Stimulated activated CD4-positive, alpha-beta T cell treated with anti-CD3 and anti-CD28 coated beads, TNF-alpha, amount 100 ng/mL, for 4 hours (primary cell): ENCODE measurements around the gene SRCIN1.
"Not testable (repeated sequence)": the region's sequence is repeated elsewhere in the genome, so short reads cannot be mapped to it uniquely, and the experiment has no call there.

Experiments used
- DNase-seq, 3 experiments: peaks; one replicate each; pipeline ENCODE4 v3.0.0-alpha.2; 2020; ENCODE audit warnings: low read depth in 3 of 3

SRCIN1 gene

DNA sequence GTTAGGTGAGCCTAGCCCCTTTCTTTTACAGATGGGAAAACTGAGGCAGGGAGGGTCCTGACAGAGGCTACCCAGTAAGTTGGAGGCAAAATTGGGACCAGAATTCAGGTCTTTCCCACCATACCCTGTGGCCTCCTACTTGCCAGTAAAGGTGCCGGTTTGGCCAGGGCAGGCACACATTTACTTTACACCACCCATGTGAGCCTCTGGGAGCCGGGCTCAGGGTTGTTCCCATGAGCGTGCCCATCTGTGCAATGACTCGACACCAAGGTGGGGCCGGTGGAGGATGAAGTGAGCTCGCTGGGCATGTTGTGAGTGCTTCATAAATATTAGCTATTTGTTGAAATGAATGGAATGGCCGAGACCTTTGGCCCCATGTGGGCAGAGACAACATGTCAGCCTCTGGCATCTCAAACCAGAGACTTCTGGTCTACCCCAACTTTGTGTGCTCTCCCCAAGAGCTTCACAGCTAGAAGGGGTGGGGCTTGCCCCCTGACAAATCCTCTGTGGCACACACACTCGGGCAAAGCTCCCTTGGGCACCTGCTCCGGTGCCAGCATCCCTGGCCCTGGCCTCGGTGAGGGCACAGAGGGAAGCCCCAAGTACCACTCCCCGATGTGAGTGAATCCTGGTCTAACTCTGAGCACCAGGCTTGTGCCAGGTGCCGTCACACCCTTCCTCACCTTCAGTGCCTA, 60.1 kb downstream of the SRCIN1 start:
- DNase-seq: no peak

GRCh38 chr17:38544839-38545209, 60.9 kb downstream of the SRCIN1 start:
- DNase-seq: no peak

GRCh38 chr17:38544175-38544838, 61.4 kb downstream of the SRCIN1 start:
- no peak for DNase-seq

DNA sequence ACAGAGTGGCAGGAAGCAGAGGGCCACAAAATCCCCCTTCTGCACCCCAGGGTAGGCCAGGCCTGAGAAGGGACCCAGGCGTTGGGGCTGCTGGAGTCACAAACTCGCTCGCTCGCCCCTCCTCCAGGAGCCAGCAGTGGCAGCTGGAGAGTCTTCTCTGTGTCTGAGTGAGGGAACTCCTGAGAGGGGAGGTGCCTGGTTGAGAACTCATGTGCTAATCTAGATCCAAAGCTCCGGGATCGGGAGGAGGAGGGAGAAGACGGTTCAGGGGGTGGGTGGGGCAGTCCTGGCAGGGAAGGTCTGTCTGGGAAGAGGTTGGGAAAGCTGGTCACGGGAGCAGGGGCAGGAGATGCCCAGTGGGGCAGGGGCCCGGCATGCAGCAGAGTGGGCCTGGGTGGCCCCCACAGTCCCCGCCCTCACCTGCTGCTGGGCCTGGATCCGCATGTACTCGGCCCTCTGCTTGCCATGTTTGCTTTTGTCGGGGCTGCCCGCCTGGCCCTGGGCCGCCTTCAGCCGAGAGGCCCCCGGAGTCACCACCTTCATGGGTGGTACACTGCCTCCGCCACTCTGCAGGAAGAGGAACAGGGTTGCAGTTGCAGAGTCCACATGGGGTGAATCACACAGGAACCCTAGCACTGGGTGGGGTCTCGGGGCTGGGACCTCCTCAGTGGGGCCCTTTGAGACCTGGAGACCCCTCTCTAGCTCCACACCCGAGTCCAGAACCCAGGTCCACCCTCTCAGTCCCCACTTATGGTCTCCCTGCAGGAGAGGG, 62.2 kb downstream of the SRCIN1 start:
- no peak for DNase-seq

GRCh38 chr17:38542286-38542685, 63.5 kb downstream of the SRCIN1 start:
- DNase-seq: no peak

DNA sequence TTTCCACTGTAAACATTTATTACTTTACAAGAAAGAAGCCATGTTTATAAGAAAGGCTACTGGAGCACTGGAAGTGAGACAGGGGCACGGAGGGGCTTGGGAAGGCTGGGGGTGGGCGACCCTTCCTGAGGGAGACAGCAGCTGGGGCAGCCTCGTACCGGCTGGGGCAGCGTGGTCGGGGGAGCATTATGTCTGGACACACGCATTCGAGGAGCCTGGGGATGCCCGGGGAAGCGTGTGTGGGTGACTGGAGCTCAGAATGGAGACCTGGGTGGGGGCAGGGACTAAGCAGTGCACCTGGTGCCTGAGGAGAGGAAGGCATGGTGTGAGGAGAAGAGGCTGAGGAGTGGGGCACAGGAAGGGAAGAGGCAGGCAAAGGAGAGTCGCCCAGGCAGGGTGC, 64.5 kb downstream of the SRCIN1 start:
- no peak for DNase-seq

DNA sequence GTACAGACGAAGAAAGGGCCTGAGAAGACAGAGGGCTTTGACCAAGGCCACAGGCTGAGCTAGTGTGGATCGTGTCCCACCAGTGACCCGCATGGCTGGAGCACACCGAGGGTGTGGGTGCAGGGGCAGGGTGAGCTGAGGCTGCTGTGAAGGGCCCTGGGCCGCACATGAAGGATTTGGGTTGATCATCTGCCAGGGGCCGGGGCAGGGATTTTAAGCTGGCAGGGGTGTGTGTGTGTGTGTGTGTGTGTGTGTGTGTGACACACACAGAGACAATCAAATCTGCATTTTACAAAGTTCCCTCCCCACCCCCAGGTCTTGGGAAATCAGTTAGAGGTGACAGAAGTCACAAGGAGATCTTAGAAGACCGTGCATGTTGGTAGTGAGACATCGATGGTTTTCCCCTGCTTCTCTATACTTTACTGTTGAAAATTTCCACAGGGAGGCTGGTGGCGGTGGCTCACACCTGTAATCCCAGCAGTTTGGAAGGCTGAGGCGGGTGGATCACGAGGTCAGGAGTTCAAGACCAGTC, 65.2 kb downstream of the SRCIN1 start:
- DNase-seq: no peak

GRCh38 chr17:38539386-38539785, 66.4 kb downstream of the SRCIN1 start:
- DNase-seq: no peak

- DNase-seq: no peak
These were observed 66.8 kb downstream of the SRCIN1 start for GRCh38 chr17:38538906-38539305.

- DNase-seq: no peak
These were observed 69.1 kb downstream of the SRCIN1 start for GRCh38 chr17:38536661-38537060.

DNA sequence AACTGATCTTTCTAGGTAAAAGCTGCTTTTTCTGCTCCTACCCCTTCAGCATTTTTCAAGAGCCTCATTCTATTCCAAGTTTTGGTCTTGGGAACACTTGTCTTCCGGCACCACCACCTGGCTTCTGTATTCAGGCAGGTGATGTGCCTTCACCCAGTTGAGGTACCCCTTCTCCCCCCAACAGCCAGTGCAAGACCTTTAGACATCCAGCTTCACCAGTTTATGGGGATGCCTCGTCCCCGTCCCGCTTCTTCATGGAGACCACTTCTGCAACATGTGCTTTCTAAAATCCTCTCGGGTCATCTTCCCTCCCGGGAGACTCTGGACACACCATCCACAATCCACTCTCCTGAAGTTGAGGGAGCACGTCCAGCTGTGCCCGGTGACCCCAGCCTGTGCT, 69.9 kb downstream of the SRCIN1 start:
- DNase-seq: no peak

DNA sequence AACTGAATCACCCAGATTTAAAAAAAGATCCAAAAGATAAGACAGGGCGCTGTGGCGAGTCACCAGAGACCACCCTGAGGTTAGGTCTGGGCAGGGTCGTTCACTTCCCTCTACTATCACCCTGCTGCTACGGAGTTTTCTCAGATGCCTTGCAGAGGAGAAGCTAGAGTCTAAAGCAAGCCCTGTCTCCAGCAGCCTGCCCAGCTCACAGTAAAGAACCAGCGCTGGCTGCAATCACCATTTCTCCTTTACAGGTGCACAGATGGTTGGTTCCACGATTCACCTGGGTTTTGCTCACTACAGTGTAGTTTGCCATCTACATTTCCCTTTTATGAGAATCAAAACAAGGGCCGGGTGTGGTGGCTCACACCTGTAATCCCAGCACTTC, 71.3 kb downstream of the SRCIN1 start:
- DNase-seq: no peak

DNA sequence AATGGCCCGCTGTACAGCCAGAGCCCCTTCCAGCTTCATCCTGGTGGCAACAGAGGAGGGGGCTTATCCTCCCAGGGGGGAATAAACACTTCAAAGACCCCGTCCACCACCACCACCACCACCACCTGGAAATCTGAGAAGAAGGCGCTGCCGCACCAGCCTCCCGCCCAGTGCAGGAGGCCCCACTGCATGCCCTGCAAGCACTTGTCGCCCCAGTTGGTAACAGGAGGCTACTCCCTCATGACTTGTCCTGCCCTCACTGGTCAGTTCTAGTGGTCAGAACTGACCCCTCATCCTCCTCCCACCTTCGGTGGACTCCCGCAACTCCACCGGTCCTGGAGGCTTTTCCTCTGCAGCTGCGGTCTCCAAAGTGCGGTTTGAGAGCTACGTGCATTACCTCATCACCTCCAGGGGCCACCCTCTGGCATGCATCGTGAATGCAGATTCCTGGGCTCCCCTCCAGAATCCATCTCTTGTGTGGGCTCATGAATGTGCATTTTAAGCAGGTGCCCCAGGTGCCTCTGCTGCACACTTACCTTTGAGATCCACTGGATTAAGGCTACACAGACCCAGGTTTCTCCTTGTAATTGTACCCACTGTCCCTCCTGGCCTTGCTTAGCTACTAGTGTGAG, 71.8 kb downstream of the SRCIN1 start:
- no peak for DNase-seq

GRCh38 chr17:38533241-38533640, 72.5 kb downstream of the SRCIN1 start:
- DNase-seq: no peak

GRCh38 chr17:38532451-38532850, 73.3 kb downstream of the SRCIN1 start:
- no peak for DNase-seq

DNA sequence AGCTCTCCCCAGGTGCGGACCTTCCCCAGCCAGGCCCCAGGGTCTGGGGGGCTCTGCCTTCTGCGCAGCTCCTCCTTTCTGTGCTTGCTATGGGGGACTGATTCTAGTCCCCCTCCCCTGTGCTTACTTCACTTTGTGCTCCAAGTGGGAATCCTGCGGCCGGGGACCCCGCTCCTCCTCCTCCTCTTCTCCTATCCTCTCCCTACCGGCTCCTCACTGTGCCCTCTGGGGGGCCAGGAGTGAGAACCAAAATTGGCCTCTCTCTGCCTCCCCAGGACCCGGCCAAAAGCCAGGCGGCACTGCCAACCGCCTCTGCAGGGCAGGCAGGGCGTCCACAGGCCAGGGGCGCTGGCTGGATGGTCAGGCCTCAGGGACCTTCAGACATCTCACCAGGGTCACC, 74.0 kb downstream of the SRCIN1 start:
- not testable (repeated sequence) for DNase-seq

DNA sequence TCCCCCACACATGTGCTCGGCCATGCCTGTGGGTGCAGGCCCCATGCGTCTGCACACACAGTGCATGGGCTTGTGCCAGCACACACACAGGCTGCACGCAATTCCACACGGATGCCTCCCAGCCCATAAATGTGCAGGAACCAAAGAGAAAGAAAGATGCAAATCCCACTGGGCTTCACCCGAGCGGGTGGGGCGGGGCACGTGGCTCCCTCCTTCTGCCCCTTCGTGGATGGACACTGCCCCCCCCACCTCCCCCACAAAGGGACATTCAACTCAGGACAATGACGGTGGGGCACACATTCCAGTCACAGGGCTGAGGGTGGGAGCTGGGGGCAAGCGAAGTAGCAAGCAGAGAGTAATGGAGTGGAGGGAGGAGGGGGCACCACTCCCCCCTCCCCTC, 74.9 kb downstream of the SRCIN1 start:
- not testable (repeated sequence) for DNase-seq

DNA sequence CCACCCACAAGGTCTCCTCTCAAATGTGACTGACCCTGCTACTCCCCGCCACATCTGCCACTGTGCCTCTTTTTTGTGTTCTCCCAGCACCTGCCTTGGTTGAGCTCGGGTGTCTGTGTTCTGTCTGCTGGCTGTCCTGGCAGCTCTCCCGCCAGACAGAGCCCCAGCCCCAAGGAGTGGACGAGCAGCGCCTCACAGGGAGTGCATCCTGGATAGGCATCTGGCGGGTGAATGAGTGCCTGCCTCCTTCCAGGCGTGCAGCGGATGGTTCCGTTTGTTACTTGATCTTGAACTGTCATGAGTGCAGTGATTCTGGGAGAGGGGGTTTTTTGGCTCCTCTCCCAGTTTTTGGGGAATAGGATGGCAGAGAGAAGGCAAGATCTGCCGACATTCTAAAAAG, 77.6 kb downstream of the SRCIN1 start:
- not testable (repeated sequence) for DNase-seq

- not testable (repeated sequence) for DNase-seq
These were observed 79.2 kb downstream of the SRCIN1 start for GRCh38 chr17:38526526-38526925.

DNA sequence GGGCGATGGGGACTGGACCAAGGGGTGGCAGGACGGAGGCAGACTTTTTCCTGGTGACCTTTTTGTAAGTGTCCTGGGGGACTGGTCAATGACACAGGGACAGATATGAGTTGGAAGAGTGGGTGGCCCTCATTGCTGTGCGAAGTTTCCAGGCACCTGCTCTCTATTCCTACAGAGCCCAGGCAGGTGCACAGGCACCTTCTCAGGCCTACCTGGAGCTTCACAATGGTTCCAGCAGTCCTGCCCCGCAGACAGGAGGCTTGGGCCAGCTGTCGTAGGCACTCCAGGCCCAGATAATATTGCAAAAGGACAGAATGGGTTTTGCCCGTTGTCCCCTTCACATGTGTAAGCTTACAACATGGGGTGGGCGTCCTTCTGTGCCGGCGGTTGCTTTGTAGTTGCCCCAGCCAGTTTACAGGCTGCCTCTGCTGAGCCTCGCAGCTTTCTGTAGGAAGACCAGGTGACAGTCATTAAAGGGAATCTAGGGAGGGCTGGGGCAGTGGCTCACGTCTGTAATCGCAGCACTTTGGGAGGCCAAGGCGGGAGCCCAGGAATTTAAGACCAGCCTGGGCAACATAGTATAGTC, 93.2 kb downstream of the SRCIN1 start:
- no peak for DNase-seq

DNA sequence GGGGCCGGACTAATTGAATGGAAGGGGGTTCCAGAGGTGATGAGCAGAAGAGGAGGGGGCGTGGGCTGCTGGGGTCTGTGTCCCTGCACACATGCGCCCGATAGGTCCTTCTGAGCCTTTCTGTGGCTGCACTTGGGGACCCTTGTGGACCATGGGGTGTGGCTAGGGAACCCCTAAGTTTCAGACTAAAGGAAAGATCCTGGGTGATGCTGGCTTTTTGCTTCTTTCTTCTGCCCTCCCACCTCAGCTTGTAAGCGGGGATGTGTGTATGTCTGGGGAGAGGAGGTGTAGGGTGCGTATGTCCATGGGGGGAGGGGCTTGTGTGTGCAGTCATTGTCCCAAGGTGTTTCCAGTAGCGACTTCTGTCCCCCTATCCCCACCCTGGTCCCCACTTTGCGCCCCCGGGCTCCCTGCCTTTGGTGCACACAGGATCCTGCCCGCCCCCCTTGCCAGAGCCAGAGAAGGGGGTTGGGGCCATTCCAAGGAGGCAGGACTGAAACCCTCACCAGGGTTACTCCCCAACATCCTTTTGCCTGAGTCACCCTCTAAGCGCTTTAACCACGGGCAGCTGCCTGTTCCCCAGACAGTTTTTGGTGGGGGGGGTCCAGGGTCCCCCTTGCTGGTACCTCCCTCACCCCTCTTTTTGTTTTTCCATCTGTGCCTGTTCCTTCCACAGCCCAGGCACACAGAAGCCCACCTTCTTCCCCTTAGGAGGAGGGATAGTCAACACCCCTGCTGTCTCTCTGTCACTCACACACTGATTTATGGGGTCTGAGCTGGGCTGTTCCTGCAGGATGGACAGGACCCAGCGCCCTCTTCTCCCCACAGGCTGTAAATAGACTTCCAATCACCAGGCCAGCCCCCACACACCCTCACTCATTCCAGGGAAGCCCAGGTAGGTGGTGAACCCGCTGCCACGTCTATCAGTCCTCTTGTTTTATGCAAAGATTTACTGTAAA, 94.3 kb downstream of the SRCIN1 start:
- no peak for DNase-seq
